GM19023 (cell line): ENCODE data around the gene FAM219A.

ENCODE experiments used
- ATAC-seq: cut with Tn5 transposase; IDR thresholded peaks from one replicate; pipeline ENCODE4 v1.9.1; 2021; ENCODE audit warnings: mild to moderate bottlenecking, moderate library complexity; ENCODE audit not compliant: unreplicated experiment

FAM219A gene

GRCh38 chr9:34458013-34458958 lies at the start of gene FAM219A, which contains the start of gene DNAI1:
FAM219A (minus strand) TSS chr9:34458570; CDS start chr9:34458263, 307 bp downstream.
DNAI1 (plus strand) TSS chr9:34458805; CDS start chr9:34459006, 201 bp downstream.
- peak; percentile 97 for ATAC-seq

GRCh38 chr9:34507966-34508365 lies 49.6 kb upstream of the FAM219A start:
- no peak for ATAC-seq

GRCh38 chr9:34507556-34507955 lies 49.2 kb upstream of the FAM219A start:
- no peak for ATAC-seq

DNA sequence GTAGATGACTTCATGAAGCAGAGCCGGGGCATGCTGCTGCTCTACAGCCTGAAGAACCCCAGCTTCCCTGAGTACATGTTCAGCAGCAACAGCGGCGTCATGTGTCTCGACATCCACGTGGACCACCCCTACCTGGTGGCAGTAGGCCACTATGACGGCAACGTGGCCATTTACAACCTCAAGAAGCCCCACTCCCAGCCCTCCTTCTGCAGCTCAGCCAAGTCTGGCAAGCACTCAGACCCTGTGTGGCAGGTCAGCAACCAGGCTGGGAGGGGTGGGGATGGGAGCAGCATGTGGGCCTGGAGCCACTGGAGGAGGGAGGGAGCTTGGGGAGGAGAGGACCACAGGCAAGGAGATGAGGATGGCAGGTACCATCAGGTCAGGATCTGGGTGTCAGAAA lies 48.3 kb upstream of the FAM219A start:
- no peak for ATAC-seq

- ATAC-seq = no peak
Measured at GRCh38 chr9:34505370-34506120, 47.2 kb upstream of the FAM219A start.

DNA sequence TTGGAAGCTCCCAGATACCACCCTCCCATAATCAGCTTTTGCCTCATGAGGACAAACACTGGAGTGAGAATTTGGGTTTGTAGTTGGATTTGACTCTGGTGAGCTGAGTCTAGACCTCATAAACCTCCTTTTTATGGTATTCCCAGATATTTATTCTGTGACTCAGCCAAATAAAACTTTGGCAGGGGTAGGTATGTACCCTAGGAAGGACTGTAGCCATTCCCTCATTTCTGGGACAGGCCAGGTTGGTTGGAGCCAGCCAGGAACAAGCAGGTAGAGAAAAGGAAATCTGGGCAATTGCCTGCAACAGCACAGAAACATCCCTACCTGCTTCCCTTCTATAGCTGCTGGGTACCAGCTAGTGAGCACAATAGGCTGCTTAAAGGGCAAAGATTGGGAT lies 45.0 kb upstream of the FAM219A start:
- no peak for ATAC-seq

- ATAC-seq = no peak
Measured at GRCh38 chr9:34502891-34503290, 44.5 kb upstream of the FAM219A start.

DNA sequence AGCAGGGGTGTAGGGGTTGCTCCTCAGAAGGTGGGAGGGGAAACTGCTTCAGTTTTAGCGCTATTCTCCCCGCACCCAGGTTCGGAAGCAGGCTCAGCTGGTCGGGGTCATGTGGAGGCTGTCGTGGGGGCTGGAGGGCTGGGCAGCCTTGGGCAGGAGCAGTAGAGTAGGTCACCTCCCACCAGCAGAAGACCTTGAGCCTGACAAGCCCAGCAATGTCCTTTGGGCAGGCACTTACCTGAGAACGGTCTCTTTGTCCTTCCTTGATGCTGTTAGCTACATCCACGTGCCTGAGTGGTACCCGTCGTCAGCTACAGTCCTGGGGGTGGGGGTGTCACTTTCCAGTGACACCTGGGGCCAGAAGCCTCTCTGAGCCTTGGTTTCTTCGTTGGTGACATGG lies 44.1 kb upstream of the FAM219A start:
- no peak for ATAC-seq

DNA sequence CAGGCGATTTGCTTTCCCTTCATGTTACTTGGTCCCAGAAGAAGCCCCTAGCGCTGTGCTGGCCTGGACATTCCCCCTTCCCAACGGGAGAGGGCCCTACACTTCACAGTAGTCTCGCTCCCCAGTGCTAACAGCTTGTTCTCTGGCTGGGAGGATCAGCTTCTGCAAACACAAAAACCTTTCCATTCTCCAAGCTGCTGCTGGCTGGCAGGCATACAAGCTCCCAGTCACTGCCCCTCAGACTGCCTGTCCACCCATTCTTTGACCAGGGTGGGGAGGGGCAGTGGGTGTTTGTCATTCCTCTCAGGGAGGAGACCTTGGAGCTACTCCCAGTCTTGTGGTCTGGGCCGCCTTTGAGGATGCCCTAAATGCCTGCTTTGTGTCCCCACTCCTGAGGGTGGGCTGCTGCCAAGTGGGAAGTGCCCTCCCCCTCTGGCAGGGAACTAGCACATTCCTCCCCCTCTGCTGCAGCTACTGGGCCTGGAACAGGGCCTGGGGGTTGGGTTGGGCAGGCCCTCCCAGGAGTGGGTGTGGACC lies 43.6 kb upstream of the FAM219A start:
- ATAC-seq = no peak

DNA sequence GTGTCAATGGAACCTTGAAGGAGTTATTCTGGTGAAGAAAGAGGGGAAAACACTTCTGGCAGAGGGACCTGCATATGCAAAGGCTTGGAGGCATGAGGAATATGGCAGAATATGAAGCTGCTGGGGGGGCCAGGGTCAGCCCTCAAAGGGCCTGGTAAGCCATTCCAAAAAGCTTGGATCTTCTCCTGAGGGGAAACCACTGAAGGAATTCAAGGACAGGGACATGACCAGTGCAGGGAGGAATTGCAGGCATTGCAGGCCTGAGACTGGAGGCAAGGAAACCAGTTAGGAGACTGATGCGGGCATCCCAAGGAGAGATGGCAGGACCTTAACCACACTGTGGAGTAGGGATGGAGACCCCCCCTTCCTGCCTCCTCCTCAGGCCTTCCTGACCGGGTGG lies 43.0 kb upstream of the FAM219A start:
- ATAC-seq = no peak

DNA sequence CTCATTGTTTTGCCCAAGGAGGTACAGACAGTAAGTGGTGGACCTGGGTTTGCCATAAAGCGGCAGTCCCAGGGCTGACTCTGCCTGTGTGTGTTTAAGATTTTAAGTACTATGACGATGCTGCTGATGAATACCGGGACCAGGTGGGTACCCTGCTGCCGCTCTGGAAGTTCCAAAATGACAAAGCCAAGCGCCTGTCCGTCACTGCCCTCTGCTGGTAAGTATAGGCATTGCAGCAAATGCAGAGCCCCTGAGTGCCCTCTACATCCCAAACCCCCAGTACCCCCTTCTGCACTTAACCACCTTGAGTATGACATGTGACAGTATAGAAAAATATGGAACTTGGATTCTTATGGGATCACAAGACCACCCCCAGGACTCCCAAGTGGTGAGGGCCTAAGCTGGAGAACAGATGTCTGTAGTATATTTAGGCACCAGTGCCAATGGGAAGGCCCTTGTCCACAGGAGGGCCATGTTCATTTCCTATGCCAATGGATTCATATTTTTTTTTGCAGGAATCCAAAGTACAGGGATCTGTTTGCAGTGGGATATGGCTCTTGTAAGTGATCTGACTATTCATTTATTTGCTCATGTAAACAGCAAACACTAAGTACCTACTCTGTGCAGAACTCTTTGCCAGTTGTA lies 42.4 kb upstream of the FAM219A start:
- no peak for ATAC-seq

DNA sequence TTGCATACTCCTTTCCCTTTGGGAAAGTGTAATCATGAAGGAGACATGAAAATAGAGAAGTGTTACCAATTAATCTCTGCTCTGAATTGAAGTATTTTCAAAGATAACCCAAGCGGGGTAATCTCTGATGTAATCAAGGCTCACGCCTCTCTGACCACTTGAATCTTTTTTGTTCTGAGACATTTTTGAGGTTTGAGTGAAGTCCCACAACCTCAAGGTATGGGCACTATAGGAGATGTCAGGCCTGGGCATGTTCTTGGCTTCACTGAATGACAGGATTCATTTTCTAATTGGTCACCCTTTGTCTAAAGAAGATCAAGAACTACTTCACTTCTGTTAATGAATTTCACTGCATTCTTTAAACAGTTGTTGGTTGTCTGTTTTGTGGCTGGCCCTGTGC lies 40.7 kb upstream of the FAM219A start:
- no peak for ATAC-seq

- ATAC-seq = no peak
Measured at GRCh38 chr9:34498553-34498952, 40.2 kb upstream of the FAM219A start.

DNA sequence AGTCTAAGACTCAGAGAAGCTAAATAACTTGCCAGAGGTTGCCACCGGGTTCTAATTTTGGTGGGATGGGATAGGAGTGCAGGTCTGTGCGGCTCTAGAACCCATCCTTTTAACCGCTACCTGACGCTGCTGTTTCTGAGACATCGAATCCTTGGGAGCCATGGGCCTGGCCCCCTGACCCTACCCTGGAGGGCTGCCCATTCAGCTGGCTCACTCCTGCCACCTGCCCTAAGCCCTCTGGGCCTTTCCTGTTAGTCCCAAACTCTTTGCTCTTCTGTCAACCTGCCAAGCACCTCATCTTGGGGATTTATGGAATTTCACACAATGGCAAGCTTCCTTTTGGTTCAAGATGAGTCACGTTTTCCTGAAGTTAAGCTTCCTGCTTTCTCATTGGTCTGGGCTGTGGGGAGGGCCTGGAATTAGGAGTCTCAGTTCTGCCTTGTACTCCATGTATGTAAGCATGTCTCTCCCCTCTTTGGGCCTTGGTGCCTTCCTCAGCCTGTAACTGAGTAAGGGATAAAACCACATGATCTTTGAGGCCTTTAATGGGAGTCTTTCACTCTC lies 37.9 kb upstream of the FAM219A start:
- no peak for ATAC-seq

GRCh38 chr9:34493972-34494535 lies 35.7 kb upstream of the FAM219A start:
- no peak for ATAC-seq

GRCh38 chr9:34492051-34492450 lies 33.7 kb upstream of the FAM219A start:
- no peak for ATAC-seq

- ATAC-seq = no peak
Measured at GRCh38 chr9:34491596-34491995, 33.2 kb upstream of the FAM219A start.

DNA sequence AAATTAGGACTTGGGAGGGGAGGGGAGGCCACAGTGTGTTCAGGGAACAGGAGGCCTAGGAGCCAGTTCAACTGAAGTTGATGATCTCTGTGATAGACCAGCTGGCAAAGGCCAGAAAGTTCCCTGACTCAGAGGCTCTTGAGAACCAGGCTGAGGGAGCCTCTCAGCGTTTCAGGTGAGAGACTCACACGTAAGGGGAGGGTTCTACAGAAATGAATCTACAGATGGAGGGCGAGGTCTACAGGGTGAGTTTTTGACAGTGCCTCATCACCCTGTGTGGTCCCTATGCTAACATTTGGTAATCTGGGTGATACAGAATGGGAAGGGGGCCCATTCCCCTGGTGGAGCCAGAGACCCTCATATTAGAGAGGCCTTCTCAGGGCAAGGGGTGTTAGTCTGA lies 32.4 kb upstream of the FAM219A start:
- ATAC-seq = no peak

DNA sequence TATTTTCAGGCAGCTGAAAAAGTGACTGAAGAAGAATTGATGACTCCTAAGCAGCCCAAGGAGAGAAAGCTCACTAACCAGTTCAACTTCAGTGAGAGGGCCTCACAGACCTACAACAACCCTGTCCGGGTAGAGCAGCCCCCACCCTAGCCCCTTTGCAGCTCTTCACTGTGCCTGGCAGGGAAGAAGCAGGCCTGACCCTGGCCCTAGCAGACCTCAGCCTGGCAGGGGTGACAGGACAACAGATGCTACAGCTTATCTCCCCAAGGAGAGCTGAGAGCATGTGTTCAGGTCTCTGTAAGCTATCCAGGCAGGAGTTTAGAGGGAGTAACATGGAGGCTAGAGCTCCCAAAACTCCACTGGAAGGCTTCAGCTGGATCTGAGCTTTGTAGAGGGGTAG lies 32.0 kb upstream of the FAM219A start:
- no peak for ATAC-seq

GRCh38 chr9:34486572-34486971 lies 28.2 kb upstream of the FAM219A start:
- no peak for ATAC-seq
